HCT116 (cell line): Measurements from ENCODE around the gene PYY. TPM values are rescaled to one million over a fixed set of nuclear protein-coding genes. Genes with fewer than 3 reads are reported as not detected.

ENCODE experiments used
- ATAC-seq: fragments of 200-7000 bp; cut with Tn5 transposase; 2 replicates; pipeline ENCODE4 v1.9.1; 2020; ENCODE audit warnings: mild to moderate bottlenecking, moderate library complexity
- BruUV-seq: library from RNA; stranded (reverse); fragments of 400-500 nt; replicated peaks from 2 replicates; lab custom pipeline; 2021; lab: Mats Ljungman, UMichigan
- CTCF ChIA-PET: fragments of 300-600 bp; sonication (Branson Sonifier 250); formaldehyde crosslinking; loops from one replicate; lab custom pipeline; 2021; ENCODE audit warnings: antibody characterized with exemption; lab: Charles Lee
- POLR2A ChIA-PET: fragments of 300-600, 350-600 bp; sonication (Branson Sonifier 250); formaldehyde crosslinking; loops from one replicate; lab custom pipeline; 2021; ENCODE audit warnings: antibody characterized with exemption; lab: Charles Lee
- RAD21 ChIA-PET, 2 experiments: fragments of 300-600 bp; sonication (Branson Sonifier 250); formaldehyde crosslinking; loops; one replicate each; lab custom pipeline; 2023; ENCODE audit warnings: low total read pairs in 2 of 2; ENCODE audit not compliant: uncharacterized antibody in 2 of 2, unreplicated experiment in 2 of 2, low non-redundant PET in 1 of 2; lab: Charles Lee
- DNase-seq: peaks from one replicate; pipeline ENCODE4 v3.0.0-alpha.2; 2010; ENCODE audit warnings: low read depth, low spot score
- H2AFZ ChIP-seq: fragments of 200-600 bp; shearing (Covaris generic), sonication (generic); 2 replicates; pipeline ENCODE4 v1.6.1; 2017; ENCODE audit warnings: low read depth, mixed run types, mixed read lengths, antibody characterized with exemption, low read length; ENCODE audit not compliant: poor library complexity, severe bottlenecking
- H3K27ac ChIP-seq: 2 replicates; pipeline ENCODE4 v1.5.1; 2012; ENCODE audit warnings: low read depth, low read length
- H3K27me3 ChIP-seq: fragments of 200-600 bp; sonication (generic); 2 replicates; pipeline ENCODE4 v1.6.1; 2016; ENCODE audit warnings: mixed run types, low read length, mixed read lengths; ENCODE audit not compliant: insufficient read depth
- H3K36me3 ChIP-seq, 2 experiments: fragments of 200-500 bp in 1 of 2; fragments of 200-600 bp in 1 of 2; sonication (Bioruptor generic) in 1 of 2; sonication (generic) in 1 of 2; 2 replicates each; pipeline versions ENCODE4 v1.5.1 to v1.6.1; 2014 to 2016; ENCODE audit warnings: low read length in 2 of 2, inconsistent platforms in 1 of 2, mixed read lengths in 1 of 2, mixed run types in 1 of 2; ENCODE audit not compliant: insufficient read depth in 2 of 2, control insufficient read depth in 1 of 2
- H3K4me1 ChIP-seq, 2 experiments: fragments of 200-600 bp in 1 of 2; sonication (generic) in 1 of 2; 2 replicates each; pipeline versions ENCODE4 v1.5.1 to v1.6.1; 2012 to 2017; ENCODE audit warnings: low read length in 2 of 2, inconsistent platforms in 1 of 2, mild to moderate bottlenecking in 1 of 2, mixed read lengths in 1 of 2, mixed run types in 1 of 2, moderate library complexity in 1 of 2; ENCODE audit not compliant: insufficient read depth in 2 of 2, control insufficient read depth in 1 of 2
- H3K4me2 ChIP-seq: fragments of 200-600 bp; sonication (generic); 2 replicates; pipeline ENCODE4 v1.6.1; 2017; ENCODE audit warnings: mixed run types, low read length, mixed read lengths
- H3K4me3 ChIP-seq, 2 experiments: fragments of 200-600 bp in 1 of 2; sonication (generic) in 1 of 2; replicated peaks in 1 of 2; 2 replicates each; pipeline ENCODE4 v1.5.1; 2011 to 2016; ENCODE audit warnings: low read length in 2 of 2, control low read depth in 1 of 2, low read depth in 1 of 2, mild to moderate bottlenecking in 1 of 2, mixed read lengths in 1 of 2, mixed run types in 1 of 2
- H3K79me2 ChIP-seq: fragments of 200-600 bp; sonication (generic); 2 replicates; pipeline ENCODE4 v1.6.1; 2017; ENCODE audit warnings: mild to moderate bottlenecking, mixed run types, low read length, moderate library complexity, mixed read lengths; ENCODE audit not compliant: insufficient read depth
- H3K9ac ChIP-seq: fragments of 200-600 bp; sonication (generic); 2 replicates; pipeline ENCODE4 v1.6.1; 2016; ENCODE audit warnings: low read length, mixed read lengths
- H3K9me2 ChIP-seq: fragments of 200-600 bp; sonication (generic), shearing (Covaris generic); 2 replicates; pipeline ENCODE4 v1.6.1; 2017; ENCODE audit warnings: mixed run types, mild to moderate bottlenecking, moderate library complexity; ENCODE audit not compliant: insufficient read depth
- H3K9me3 ChIP-seq, 2 experiments: fragments of 200-500 bp in 1 of 2; fragments of 200-600 bp in 1 of 2; sonication (Bioruptor generic) in 1 of 2; sonication (generic) in 1 of 2; 2 replicates each; pipeline ENCODE4 v1.6.1; 2014 to 2017; ENCODE audit warnings: low read length in 2 of 2, mixed read lengths in 2 of 2, inconsistent platforms in 1 of 2, low read depth in 1 of 2, mild to moderate bottlenecking in 1 of 2, mixed run types in 1 of 2, moderate library complexity in 1 of 2; ENCODE audit not compliant: control insufficient read depth in 1 of 2, insufficient read depth in 1 of 2
- H4K20me1 ChIP-seq: fragments of 200-600 bp; sonication (generic), shearing (Covaris generic); 2 replicates; pipeline ENCODE4 v1.6.1; 2017; ENCODE audit warnings: mixed run types, mild to moderate bottlenecking, moderate library complexity; ENCODE audit not compliant: insufficient read depth
- EGR1 ChIP-seq: IDR thresholded peaks from 2 replicates; pipeline ENCODE4 v1.6.1; 2012; ENCODE audit warnings: low read depth
- SP1 ChIP-seq: IDR thresholded peaks from 2 replicates; pipeline ENCODE4 v1.6.1; 2012; ENCODE audit warnings: low read depth
- TCF7L2 ChIP-seq: IDR thresholded peaks from 2 replicates; pipeline ENCODE4 v1.7.0; 2011; ENCODE audit warnings: borderline replicate concordance, inconsistent platforms; ENCODE audit not compliant: insufficient read depth, insufficient read length; ENCODE audit errors: extremely low read depth
- ZNF274 ChIP-seq: fragments of 200-500 bp; sonication (Bioruptor generic); IDR thresholded peaks from 2 replicates; pipeline ENCODE4 v1.6.1; 2014; ENCODE audit warnings: mild to moderate bottlenecking, low read depth, low read length, inconsistent platforms
- intact Hi-C: fragments of 100-400 bp; cut with micrococcal nuclease; formaldehyde crosslinking; loops from 2 replicates; pipeline ENCODE4 v1.10.0; 2022
- total RNA-seq: library from RNA; stranded (reverse); gene quantifications from one replicate; pipeline ENCODE4 v1.2.1, GENCODE V29; 2021; ENCODE audit not compliant: unreplicated experiment
- TF ChIP-seq, protein P1 (sequence below): IDR thresholded peaks from 2 replicates; pipeline ENCODE4 v1.6.1; 2012
- TF ChIP-seq, protein P2 (sequence below), 3 experiments: fragments of 200-600 bp in 1 of 3; sonication (generic) in 1 of 3; IDR thresholded peaks in 2 of 3; conservative IDR thresholded peaks in 1 of 3; 2 replicates each; pipeline ENCODE4 v1.5.1; 2012 to 2017; ENCODE audit warnings: low read depth in 2 of 3, low read length in 2 of 3, antibody characterized with exemption in 1 of 3, borderline replicate concordance in 1 of 3, control low read depth in 1 of 3, mild to moderate bottlenecking in 1 of 3, mixed read lengths in 1 of 3, mixed run types in 1 of 3, moderate library complexity in 1 of 3; ENCODE audit not compliant: insufficient read depth in 1 of 3

Gene PYY
- total RNA-seq, 1 experiment from 2014 or later, result 0.52 TPM

GRCh38 chr17:43907425-43907981 is 46.2 kb downstream of the PYY start, which contains the start of gene MPP2:
Gene MPP2, minus strand, starts transcription at chr17:43907536. Its CDS starts 3,076 bp downstream, at chr17:43904460.
- Histone ChIP-seq H3K9me2 (no peaks in the 10 kb centered on the region), H3K79me2 (no peaks in the 10 kb centered on the region), H3K27ac (peak within 1 kb of the TSS; percentile 62), H3K4me1 (peaks cover 21 to 36% of the 10 kb centered on the region in 2 experiments), H4K20me1 (no peaks in the 10 kb centered on the region), H3K27me3 (no peaks in the 10 kb centered on the region), H3K36me3 (no peaks in the 10 kb centered on the region), H3K4me3 (peak within 1 kb of the TSS; percentile 56 to 64), H3K9ac (peak within 1 kb of the TSS; percentile 42), H2AFZ (peak within 1 kb of the TSS; percentile 96), H3K9me3 (no peaks in the 10 kb centered on the region), H3K4me2 (peak within 1 kb of the TSS; percentile 99)
- no TSS peak for BruUV-seq
- CTCF ChIA-PET, result interaction anchor here (0.7 to 2.0 kb wide), 3 partner anchors 37 to 261 kb away, joined by 3 to 5 read pairs (median 4); no protein-coding TSS in a partner anchor
- RAD21 ChIA-PET, result no interaction called here
- peak; percentile 72 for ATAC-seq
- DNase-seq, result peak; percentile 64
- intact Hi-C loops, result loop anchor here (10.0 kb wide), 1 partner anchor 457 kb away; the partner anchor contains the start of gene FAM171A2
- TF ChIP-seq ZNF274 (no peak), EGR1 (peak; percentile 79), SP1 (peak; percentile 54; the same call in 1 of the 2 replicates), TCF7L2 (peak; percentile 48)
- TF ChIP-seq, protein P1, sequence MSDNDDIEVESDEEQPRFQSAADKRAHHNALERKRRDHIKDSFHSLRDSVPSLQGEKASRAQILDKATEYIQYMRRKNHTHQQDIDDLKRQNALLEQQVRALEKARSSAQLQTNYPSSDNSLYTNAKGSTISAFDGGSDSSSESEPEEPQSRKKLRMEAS, result peak; percentile 66
- TF ChIP-seq, protein P2, sequence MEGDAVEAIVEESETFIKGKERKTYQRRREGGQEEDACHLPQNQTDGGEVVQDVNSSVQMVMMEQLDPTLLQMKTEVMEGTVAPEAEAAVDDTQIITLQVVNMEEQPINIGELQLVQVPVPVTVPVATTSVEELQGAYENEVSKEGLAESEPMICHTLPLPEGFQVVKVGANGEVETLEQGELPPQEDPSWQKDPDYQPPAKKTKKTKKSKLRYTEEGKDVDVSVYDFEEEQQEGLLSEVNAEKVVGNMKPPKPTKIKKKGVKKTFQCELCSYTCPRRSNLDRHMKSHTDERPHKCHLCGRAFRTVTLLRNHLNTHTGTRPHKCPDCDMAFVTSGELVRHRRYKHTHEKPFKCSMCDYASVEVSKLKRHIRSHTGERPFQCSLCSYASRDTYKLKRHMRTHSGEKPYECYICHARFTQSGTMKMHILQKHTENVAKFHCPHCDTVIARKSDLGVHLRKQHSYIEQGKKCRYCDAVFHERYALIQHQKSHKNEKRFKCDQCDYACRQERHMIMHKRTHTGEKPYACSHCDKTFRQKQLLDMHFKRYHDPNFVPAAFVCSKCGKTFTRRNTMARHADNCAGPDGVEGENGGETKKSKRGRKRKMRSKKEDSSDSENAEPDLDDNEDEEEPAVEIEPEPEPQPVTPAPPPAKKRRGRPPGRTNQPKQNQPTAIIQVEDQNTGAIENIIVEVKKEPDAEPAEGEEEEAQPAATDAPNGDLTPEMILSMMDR (IDR thresholded peaks at IDR 0.05 in 2 of 3, conservative IDR thresholded peaks at IDR 0.05 in 1 of 3; ENCODE audit: borderline replicate concordance in 1 of 3, insufficient read depth in 1 of 3, low read depth in 2 of 3, low read length in 2 of 3), result no peak
- POLR2A ChIA-PET, result no interaction called here
